ENCODE data around the gene CD274. TPM values are rescaled to one million over a fixed set of nuclear protein-coding genes. Genes with fewer than 3 reads are reported as not detected.

The CD274 gene
- total RNA-seq, 2 donors from 2014 or later: 2.2 to 7.3 TPM

- Histone ChIP-seq H3K4me1 (ENCODE audit: control insufficient read depth in 1 of 2, low read depth in 2 of 2) (peaks cover 7 to 20% of the 10 kb centered on the region in 2 donors), H3K9me3 (no peaks in the 10 kb centered on the region), H3K27me3 (replicated peaks; ENCODE audit: insufficient read depth) (no peaks in the 10 kb centered on the region), H3K4me3 (no peak overlapping the region), H3K27ac (peak overlapping the region; percentile 1 to 37), H3K36me3 (no peaks in the 10 kb centered on the region)
- ATAC-seq (ENCODE audit: insufficient number of reproducible peaks, low FRiP score, low read depth) (no peak), DNase-seq (ENCODE audit: low spot score) (no peak)
- no peak for TF ChIP-seq CTCF (IDR thresholded peaks at IDR 0.05)
Measured at GRCh38 chr9:5518171-5518936, 68.0 kb downstream of the CD274 start.

- Histone ChIP-seq H3K27ac (peak overlapping the region in 1 of 2 donors; percentile 1), H3K4me1 (ENCODE audit: control insufficient read depth in 1 of 2, low read depth in 2 of 2) (peaks cover 7 to 20% of the 10 kb centered on the region in 2 donors), H3K9me3 (no peaks in the 10 kb centered on the region), H3K4me3 (no peak overlapping the region), H3K36me3 (no peaks in the 10 kb centered on the region), H3K27me3 (replicated peaks; ENCODE audit: insufficient read depth) (no peaks in the 10 kb centered on the region)
- no peak for DNase-seq (ENCODE audit: low spot score)
- TF ChIP-seq CTCF (IDR thresholded peaks at IDR 0.05): no peak
- ATAC-seq (ENCODE audit: insufficient number of reproducible peaks, low FRiP score, low read depth): no peak
Measured at GRCh38 chr9:5518937-5519319, 68.6 kb downstream of the CD274 start.

Other genes with a start within 250 kb of the CD274 start
- not detected for gene INSL4, start 219.1 kb upstream of the CD274 start, total RNA-seq
- gene RLN2, start 145.8 kb upstream of the CD274 start, total RNA-seq: not detected
- not detected for gene RLN1, start 110.7 kb upstream of the CD274 start, total RNA-seq
- 1 to 10 TPM; 6.0 to 8.8 TPM for gene PLGRKT, start 12.6 kb upstream of the CD274 start, total RNA-seq
- gene PDCD1LG2, start 60.0 kb downstream of the CD274 start, total RNA-seq: 1 to 10 TPM; 1.1 to 4.5 TPM
- 10 to 100 TPM; 44.5 to 49.4 TPM for gene RIC1, start 178.6 kb downstream of the CD274 start, total RNA-seq

Data from thoracic aorta (tissue), 2 donors.